ENCODE data around the gene RNF214.

DNA sequence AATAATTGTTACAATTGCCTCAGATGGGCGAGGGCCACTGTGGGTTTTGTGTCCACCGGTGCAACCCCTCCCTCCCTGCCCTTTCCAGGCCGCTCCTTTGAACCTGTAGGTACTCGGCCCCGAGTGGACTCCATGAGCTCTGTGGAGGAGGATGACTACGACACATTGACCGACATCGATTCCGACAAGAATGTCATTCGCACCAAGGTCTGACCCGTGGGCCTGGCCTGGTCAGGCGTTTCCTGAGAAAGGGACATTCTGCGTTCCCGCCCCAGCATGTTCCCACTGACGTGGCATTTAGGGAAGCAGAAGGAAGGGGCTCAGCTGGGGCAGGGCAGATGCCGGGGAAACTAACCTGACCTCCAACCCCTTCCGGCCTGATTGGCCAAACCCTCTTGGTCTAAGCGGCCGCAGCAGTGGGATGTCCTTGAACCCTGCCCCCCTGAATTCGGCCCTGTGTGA, 43.8 kb upstream of the RNF214 start:
- TF ChIP-seq, protein P1, sequence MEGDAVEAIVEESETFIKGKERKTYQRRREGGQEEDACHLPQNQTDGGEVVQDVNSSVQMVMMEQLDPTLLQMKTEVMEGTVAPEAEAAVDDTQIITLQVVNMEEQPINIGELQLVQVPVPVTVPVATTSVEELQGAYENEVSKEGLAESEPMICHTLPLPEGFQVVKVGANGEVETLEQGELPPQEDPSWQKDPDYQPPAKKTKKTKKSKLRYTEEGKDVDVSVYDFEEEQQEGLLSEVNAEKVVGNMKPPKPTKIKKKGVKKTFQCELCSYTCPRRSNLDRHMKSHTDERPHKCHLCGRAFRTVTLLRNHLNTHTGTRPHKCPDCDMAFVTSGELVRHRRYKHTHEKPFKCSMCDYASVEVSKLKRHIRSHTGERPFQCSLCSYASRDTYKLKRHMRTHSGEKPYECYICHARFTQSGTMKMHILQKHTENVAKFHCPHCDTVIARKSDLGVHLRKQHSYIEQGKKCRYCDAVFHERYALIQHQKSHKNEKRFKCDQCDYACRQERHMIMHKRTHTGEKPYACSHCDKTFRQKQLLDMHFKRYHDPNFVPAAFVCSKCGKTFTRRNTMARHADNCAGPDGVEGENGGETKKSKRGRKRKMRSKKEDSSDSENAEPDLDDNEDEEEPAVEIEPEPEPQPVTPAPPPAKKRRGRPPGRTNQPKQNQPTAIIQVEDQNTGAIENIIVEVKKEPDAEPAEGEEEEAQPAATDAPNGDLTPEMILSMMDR (IDR thresholded peaks at IDR 0.05; ENCODE audit: poor library complexity, severe bottlenecking), result no peak
- TF ChIP-seq POLR2AphosphoS5 (IDR thresholded peaks at IDR 0.05), result no peak
